Suppressor macrophage (primary cell): ENCODE results near the gene KLB.

Source experiments
- DNase-seq, 4 experiments: peaks; one replicate each; pipeline ENCODE4 v3.0.0-alpha.2; 2020 to 2022

KLB gene

DNA sequence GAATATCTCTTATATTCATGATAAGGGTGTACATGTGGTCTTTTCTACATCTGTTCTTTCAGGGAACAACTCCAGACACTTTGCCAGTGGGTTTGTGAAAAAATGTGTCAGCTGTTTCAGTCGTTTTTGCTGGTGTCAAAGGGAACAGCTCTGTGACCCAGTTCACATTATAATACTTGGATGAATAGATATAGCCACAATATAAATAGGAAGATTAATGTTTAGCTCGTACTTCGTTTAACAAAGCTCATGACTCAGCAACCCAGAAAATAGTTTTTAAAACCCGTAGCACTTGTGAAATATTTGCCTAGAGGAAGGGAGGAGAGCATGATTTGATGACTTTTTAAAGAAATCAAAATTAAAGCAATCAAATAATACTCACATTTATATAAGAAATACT lies 60.0 kb downstream of the KLB start:
- no peak for DNase-seq

DNA sequence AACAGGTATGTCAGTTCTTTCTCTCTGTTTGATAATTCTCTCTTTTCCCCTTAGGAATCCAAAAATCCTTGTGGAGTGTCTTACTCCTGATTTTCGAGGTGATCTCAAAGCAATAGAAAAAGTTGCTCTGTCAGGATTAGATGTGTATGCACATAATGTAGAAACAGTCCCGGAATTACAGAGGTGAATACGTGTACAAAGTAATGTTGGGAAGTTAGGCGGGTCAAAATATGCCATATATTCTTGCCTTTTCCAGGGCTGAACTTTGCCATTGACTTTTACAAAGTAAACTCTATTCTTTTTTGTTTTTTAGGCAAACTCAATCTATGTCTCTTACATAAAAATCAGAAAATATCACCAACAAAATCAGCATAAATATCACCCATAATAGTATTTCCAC lies 60.7 kb downstream of the KLB start:
- no peak for DNase-seq

DNA sequence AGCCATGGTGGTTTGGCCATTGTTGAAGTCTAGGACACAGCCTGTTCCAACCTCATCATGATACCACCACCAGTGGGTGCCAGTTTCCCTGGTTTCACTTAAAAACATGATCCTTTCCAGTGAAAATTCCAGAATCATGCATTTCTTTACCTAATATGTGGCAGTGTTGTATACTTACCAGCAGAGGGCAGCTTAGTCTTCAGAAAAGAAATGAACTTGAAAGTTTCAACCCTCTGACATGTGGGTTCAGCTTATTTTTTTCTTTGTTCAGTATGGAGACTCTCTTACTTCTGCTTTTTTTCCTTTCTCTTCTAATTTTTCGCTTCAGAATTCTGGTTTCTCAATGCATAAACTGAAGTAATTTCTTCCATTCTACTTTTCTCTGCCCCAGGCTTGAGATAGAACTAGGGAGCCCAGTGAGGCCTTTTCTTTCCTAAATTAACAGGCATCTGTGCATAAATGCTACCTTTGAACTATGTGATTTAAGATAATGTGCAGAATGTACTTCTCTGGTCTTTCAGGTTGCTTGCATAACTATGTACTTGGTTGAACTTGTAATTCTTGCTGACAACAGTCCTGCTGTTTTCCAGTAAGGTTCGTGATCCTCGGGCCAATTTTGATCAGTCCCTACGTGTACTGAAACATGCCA lies 62.8 kb downstream of the KLB start:
- DNase-seq, result peak; percentile 71 to 95 (median 84)

DNA sequence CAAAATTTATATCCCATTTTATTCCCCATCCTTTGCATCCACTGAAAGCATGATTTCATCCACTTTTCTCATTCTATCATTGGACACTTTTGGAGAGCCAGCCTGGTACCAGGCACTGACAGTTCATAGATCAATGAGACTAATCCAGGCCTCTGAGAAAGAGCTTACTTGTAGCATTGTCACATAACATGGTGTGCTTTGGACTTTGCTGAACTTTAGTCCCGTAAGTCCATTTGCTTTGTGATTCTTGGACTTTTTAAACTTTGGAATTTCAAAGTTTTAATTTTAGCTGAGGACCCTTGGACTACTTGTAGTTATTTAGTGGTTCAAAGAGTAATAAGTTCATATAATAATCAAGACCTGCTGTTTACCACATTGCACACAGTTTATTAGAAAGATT lies 63.7 kb downstream of the KLB start:
- no peak for DNase-seq

DNA sequence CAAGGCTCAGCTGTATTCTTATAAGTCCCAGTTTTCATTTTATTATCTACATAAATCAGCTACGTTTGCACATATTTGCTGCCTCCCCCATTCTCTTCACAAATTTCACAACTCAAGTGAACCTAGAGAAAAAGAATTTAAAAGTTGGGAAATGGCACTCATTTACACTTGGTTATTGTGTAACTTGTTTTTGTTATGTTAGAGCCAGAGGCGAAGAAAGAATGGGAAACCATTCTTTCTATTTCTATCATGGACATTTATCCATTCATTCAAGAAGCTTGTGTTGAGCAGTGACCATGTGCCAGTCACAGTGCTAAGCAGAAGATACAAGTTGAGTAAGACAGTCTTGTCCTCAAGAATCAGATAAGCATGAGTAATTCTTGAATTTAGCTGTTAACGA lies 65.7 kb downstream of the KLB start:
- DNase-seq, result no peak

DNA sequence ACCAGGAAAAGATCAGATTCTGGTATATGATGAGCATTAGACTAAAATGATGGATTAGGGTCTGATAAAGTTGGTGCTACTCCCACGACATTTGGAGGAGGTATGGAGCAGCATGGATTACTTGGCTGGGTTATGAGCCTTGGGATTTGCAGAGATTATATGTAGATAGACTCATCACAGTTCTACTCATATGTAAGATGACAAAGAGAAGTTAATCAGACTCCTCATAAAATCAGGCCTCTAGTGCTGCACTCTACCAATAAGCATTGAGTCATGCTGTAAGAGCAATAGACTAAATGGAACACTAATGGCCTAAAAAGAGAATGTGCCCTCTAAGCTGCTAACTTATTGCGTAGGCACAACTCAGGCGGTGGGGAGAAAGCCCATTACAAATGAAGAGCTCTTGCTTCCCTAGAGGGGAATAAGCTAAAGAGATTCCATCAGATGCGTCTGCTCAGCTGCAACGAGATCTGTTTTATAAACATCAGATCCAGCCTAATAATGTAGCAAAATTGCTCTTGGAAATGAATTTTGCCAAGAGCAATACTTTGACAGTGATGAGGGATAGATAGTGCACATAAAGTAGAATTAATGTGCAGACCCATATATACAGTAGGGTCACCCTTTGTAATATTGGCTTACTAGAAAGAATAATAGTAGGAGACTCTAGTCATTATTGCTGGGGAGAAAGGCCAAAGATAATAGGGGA lies 69.6 kb downstream of the KLB start:
- DNase-seq, result no peak

DNA sequence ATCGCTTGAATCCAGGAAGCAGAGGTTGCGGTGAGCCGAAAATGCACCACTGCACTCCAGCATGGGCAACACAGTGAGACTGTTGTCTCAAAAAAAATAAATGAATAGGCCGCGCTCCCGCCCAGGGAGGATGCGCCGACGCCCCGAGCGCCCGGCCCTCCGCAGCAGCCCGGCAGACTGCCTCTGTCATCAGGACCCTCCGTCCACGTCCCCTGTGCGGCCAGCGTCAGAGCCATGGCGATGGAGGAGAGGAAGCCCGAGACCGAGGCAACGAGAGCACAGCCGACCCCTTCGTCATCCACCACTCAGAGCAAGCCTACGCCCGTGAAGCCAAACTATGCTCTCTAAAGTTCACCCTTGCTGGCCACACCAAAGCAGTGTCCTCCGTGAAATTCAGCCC lies 73.5 kb downstream of the KLB start:
- DNase-seq, result no peak

DNA sequence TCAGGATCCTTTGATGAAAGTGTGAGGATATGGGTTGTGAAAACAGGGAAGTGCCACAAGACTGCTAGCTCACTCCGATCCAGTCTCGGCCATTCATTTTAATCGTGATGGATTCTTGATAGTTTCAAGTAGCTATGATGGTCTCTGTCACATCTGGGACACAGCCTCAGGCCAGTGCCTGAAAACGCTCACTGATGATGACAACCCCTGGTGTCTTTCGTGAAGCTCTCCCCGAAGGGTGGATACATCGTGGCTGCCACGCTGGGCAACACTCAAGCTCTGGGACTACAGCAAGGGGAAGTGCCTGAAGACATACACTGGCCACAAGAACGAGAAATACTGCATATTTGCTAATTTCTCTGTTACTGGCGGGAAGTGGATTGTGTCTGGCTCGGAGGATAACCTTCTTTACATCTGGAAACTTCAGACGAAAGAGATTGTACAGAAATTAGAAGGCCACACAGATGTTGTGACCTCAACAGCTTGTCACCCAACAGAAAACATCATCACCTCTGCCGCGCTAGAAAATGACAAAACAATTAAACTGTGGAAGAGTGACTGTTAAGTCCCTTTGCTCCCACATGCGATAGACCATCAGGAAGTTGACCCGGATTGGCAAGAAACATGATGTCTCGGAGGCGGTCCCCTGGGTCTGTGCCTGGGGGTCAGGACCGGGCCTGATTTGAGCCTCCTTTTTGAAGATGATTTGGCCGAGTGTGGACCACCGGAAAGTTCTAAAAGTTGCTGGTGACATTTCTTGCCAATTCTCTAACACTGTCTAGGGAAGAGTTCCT lies 74.4 kb downstream of the KLB start:
- DNase-seq, result peak; percentile 49 to 72 (median 60)

DNA sequence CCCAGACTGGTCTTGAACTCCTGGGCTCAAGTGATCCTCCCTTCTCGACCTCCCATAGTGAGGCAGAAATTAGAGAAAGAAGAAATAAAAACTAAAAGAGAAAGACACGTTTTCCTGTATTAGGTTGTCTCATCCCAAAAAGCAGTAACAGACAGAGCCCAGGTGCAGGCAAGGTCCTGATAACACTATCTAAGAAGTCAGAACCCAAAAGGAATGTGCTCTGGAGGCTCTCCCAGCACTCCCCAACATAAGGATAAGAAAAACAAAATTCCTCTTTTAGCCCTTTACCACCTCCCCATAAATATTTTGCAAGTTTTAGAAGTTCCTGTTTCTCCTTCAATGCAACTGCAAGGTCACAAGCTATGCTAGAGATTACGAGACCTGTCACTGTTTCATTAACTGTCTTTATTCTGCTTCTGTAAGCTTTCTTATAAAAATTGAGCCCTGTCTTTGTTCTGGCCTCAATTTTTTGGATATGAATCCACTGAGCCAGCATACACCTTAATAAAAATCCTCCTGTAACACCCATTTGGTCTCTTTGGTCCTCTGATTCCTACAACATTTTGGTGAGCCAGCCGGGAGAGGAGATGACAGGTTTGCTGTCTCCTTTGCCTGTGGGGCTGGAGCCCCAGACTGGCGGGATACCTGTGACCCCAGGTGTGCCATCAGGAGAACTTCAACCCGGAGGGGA lies 78.0 kb downstream of the KLB start:
- DNase-seq, result peak; percentile 23 to 84 (median 70)

DNA sequence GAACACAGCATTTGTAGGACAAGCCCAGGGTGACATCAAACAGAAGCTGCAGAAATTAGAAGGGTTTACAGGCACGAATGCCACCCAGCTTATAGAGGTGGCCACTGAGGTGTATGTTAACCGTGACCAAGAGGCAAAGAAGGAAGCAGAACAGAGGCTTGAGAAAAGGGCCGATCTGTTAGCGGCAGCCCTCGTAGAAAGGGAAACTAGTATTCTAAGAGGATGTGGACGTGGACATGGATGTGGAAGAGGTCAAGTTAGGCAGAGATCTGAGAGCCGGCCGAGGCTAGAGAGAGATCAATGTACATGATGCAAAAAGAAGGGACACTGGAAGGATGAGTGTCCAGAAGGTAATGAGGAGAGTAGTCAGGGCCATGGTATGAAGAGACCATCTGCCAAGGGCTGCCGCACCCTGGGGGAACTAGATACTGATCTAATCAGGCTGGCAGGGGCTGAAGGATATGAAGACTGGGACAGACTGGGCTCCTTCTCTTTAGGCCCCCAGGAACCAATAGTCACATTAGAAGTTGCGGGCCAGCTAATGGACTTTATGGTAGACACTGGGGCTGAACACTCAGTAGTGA lies 79.6 kb downstream of the KLB start:
- peak; percentile 9 to 53 (median 46) for DNase-seq

DNA sequence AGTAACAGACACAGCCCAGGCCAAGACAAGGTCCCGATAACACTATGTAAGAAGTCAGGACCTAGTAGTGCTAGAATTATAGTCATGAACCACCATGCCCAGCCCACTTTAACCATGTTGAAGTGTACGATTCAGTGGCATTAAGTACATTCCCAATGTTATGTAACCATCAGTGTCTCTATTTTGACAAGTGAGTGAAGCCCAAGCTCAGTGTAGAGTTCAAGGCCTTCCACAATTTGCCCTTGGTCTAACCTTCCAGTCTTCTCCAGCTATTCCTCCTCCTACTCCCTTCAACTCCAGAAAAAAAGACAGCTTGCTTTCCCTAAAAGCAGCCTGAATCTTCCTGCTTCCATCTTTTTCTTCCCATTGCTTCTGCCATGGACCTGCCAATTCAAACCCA lies 83.6 kb downstream of the KLB start:
- no peak for DNase-seq

DNA sequence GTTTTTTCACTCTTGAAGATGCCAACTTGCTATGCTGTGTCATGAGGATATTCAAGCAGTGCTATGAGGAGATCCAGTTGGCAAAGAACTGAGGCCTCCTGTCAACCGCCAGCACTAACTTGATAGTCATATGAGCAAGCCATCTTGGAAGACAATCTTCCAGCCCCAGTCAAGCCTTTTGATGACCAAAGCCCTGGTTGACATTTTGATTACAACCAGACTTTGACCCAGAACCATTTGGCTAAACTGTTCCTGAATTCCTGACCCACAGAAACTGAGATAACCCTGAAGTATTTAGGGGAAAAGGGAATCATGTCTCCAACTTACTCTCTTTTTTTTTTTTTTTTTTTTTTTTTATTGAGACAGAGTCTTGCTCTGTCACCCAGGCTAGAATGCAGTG lies 87.6 kb downstream of the KLB start:
- DNase-seq, result no peak

DNA sequence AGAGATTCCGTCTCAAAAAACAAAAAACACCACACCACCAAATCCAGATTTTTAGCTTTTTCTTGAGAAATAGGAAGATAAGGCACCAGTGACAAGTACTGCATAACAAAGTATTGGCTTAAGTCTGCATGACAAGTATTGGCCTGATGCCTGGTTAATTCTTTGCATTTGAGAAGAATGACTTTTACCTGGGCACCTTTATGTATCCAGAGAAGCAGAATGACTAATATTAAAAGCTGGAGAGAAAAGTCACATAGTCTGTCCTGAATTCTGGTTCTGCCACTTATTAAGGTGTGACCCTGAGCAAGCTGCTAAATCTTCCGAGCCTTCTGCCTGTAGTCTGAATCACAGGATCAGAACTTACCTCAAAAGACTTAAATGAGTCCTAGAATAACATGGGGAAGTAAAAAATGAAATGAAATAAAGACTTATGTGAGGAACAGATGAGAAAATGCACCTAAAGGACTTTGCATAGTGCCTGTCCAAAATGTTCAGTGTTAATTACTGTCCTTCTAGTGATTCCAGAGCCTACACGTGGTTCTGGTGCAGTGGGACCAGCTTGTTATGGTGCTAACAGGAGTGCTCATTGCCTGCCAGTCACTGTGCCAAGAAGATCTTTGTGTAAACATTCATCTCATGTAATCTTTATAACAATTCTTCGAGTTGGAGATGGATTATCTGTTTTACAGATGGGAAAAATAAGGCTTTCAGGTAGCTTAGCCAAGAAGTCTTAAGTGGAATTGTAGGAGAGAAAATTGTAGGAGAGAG lies 88.9 kb downstream of the KLB start:
- no peak for DNase-seq

DNA sequence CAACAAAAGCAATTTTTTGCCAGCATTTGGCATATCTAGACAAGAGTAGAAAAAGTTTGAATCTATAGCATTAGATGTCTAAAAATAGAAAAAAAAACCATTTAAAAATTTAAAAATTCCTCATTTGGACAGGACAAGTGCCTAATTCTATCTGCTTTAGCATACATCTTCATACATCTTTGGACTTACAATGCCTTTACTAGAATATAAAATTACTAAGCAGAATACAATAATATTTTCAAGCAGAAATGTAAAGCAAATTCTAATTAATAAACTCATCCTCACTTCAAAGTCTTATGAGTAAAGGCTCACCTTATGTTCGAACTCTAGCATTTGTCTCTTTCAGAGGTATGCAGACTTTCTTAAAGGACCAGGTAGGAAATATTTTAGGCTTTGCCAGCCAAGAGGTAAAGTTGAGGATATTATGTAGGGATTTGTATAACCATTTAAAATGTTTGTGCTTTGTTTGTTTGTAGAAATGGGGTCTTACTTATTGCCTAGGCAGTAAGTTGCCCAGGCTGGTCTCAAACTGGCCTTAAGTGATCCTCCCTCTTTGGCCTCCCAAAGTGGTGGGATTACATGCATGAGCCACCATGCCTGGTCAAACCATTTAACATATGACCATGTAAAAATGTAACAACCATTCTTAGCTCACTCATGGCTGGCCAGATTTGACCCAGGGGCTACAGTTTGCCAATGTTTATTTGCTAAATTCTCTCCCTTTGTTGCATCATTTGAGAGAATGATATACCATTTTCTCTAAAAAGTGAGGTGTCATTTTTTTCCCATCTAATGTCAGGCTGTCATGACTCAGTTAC lies 91.4 kb downstream of the KLB start:
- DNase-seq, result no peak

DNA sequence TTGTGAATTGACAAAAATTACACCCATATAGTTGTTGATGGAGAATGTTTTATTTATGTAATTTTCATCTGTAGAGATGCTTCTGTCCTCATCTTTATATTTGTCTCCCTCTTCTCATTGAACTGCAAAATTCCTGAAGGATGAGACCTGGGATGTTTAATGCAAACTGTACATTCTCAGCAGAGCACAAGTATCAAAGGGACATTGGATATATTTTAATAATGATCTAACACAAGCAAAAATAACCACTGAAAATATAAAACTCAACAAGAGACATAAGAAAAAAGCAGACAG lies 91.9 kb downstream of the KLB start:
- DNase-seq, result no peak
